Fibroblast of pulmonary artery (primary cell): ENCODE measurements around the gene STK10.

Source experiments
- DNase-seq: peaks from one replicate; pipeline ENCODE4 v3.0.0-alpha.2; 2010; ENCODE audit warnings: low read depth
- H3K4me3 ChIP-seq: replicated peaks from 2 replicates; pipeline ENCODE4 v1.5.1; 2011; ENCODE audit warnings: low read depth, mild to moderate bottlenecking, control low read depth, low read length, moderate library complexity
- CTCF ChIP-seq: IDR thresholded peaks from 2 replicates; pipeline ENCODE4 v1.5.1; 2011; ENCODE audit warnings: mild to moderate bottlenecking, control low read depth, low read length, inconsistent platforms; ENCODE audit errors: missing control alignments

STK10 gene

DNA sequence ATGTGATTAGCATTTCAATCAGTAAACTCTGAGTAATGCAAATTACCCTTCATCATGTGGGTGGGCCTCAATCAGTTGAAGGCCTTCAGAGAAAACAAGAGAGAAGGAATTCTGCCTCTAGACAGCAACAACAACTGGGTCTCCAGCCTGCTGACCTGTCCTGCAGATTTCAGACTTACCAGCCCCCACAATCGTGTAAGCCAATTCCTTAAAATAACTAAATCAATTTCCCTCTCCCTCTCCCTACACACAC is 139.9 kb downstream of the STK10 start:
- DNase-seq = no peak
- no peak for TF ChIP-seq CTCF
- H3K4me3 ChIP-seq = no peak overlapping the region

GRCh38 chr5:172046593-172046992 is 141.4 kb downstream of the STK10 start:
- no peak overlapping the region for H3K4me3 ChIP-seq
- no peak for TF ChIP-seq CTCF
- no peak for DNase-seq

GRCh38 chr5:172045315-172045632 is 142.8 kb downstream of the STK10 start:
- no peak overlapping the region for H3K4me3 ChIP-seq
- no peak for DNase-seq
- TF ChIP-seq CTCF = no peak

- TF ChIP-seq CTCF = no peak
- no peak overlapping the region for H3K4me3 ChIP-seq
- no peak for DNase-seq
Observed at GRCh38 chr5:172044631-172045314, 143.3 kb downstream of the STK10 start.

- TF ChIP-seq CTCF = no peak
- no peak for DNase-seq
- H3K4me3 ChIP-seq = no peak overlapping the region
Observed at GRCh38 chr5:172043865-172044264, 144.2 kb downstream of the STK10 start.

- TF ChIP-seq CTCF = no peak
- no peak for DNase-seq
- no peak overlapping the region for H3K4me3 ChIP-seq
Observed at GRCh38 chr5:172042183-172042582, 145.8 kb downstream of the STK10 start.

GRCh38 chr5:172038167-172038566 is 149.9 kb downstream of the STK10 start:
- H3K4me3 ChIP-seq = no peak overlapping the region
- no peak for TF ChIP-seq CTCF
- DNase-seq = no peak
